ENCODE data around the gene CCDC69. TPM values are rescaled to one million over a fixed set of nuclear protein-coding genes. Genes with fewer than 3 reads are reported as not detected.

Gene CCDC69
- 9.9 and 10.2 TPM in 2 replicates for polyA plus RNA-seq (2013)

- Histone ChIP-seq H4K12ac (ENCODE audit: low read depth, low read length) (no peak within 1 kb of the TSS), H2BK5ac (ENCODE audit: low read depth, low read length, poor library complexity) (peak within 1 kb of the TSS; percentile 79), H3K27me3 (ENCODE audit: insufficient read depth, low read length) (no peaks in the 10 kb centered on the region), H2BK12ac (ENCODE audit: low read length) (peak within 1 kb of the TSS; percentile 67), H3K79me2 (ENCODE audit: control insufficient read depth, insufficient read depth, low read length, poor library complexity) (peaks cover 3% of the 10 kb centered on the region), H3K4me2 (ENCODE audit: low read length) (peak within 1 kb of the TSS; percentile 96), H3K18ac (ENCODE audit: low read length) (peak within 1 kb of the TSS; percentile 58), H3K14ac (ENCODE audit: low read length) (peak within 1 kb of the TSS; percentile 29), H4K91ac (ENCODE audit: low read depth, low read length) (peak within 1 kb of the TSS; percentile 41), H3K36me3 (ENCODE audit: control insufficient read depth in 1 of 2, insufficient read depth in 2 of 2, low read length in 2 of 2) (no peaks in the 10 kb centered on the region), H2AK5ac (ENCODE audit: low read length) (no peak within 1 kb of the TSS), H4K8ac (ENCODE audit: low read depth, low read length) (peak within 1 kb of the TSS; percentile 61), H3K27ac (ENCODE audit: low read depth, low read length) (no peak within 1 kb of the TSS), H3K23ac (ENCODE audit: low read length) (no peak within 1 kb of the TSS), H3K9me3 (ENCODE audit: insufficient read depth, low read depth, low read length) (peaks cover 3% of the 10 kb centered on the region), H3K79me1 (ENCODE audit: low read length) (peaks cover 5% of the 10 kb centered on the region), H3K4me3 (ENCODE audit: low read depth, low read length) (peak within 1 kb of the TSS; percentile 75), H2BK120ac (ENCODE audit: insufficient read depth, low read length, poor library complexity) (peak within 1 kb of the TSS; percentile 91), H3K4ac (ENCODE audit: low read depth, low read length) (no peak within 1 kb of the TSS), H3K9ac (ENCODE audit: low read length) (peak within 1 kb of the TSS; percentile 44), H3K4me1 (ENCODE audit: control insufficient read depth in 1 of 2, insufficient read depth in 2 of 2, low read length in 2 of 2) (peaks cover 9% of the 10 kb centered on the region in 2 experiments), H2AFZ (ENCODE audit: insufficient read depth, low read length, poor library complexity) (peak within 1 kb of the TSS; percentile 32)
- WGBS (ENCODE audit: extremely low coverage, insufficient coverage, insufficient read length) = no CpG with 5 or more reads among the region's 58 CpGs
- peak; percentile 78 to 82 for DNase-seq
Measured at GRCh38 chr5:151223447-151224264, at the start of gene CCDC69. TSS of gene CCDC69 (minus strand) at chr5:151224092. CDS start at chr5:151223970, 122 bp downstream.

GRCh38 chr5:151271336-151271735 lies 47.4 kb upstream of the CCDC69 start:
- H3K9ac ChIP-seq (ENCODE audit: low read length) = no peak overlapping the region
- no peaks in the 10 kb centered on the region for H3K79me2 ChIP-seq (ENCODE audit: control insufficient read depth, insufficient read depth, low read length, poor library complexity)
- no peak overlapping the region for H3K18ac ChIP-seq (ENCODE audit: low read length)
- H3K23ac ChIP-seq (ENCODE audit: low read length) = no peak overlapping the region
- H2AK5ac ChIP-seq (ENCODE audit: low read length) = no peak overlapping the region
- no peak overlapping the region for H4K12ac ChIP-seq (ENCODE audit: low read depth, low read length)
- H3K27me3 ChIP-seq (ENCODE audit: insufficient read depth, low read length) = no peaks in the 10 kb centered on the region
- no peak overlapping the region for H3K14ac ChIP-seq (ENCODE audit: low read length)
- no peak overlapping the region for H2BK5ac ChIP-seq (ENCODE audit: low read depth, low read length, poor library complexity)
- H2BK120ac ChIP-seq (ENCODE audit: insufficient read depth, low read length, poor library complexity) = no peak overlapping the region
- H3K79me1 ChIP-seq (ENCODE audit: low read length) = peaks cover 2% of the 10 kb centered on the region
- no peak overlapping the region for H4K91ac ChIP-seq (ENCODE audit: low read depth, low read length)
- no peak overlapping the region for H3K4me2 ChIP-seq (ENCODE audit: low read length)
- H3K36me3 ChIP-seq (ENCODE audit: control insufficient read depth in 1 of 2, insufficient read depth in 2 of 2, low read length in 2 of 2) = peaks cover 3 to 4% of the 10 kb centered on the region in 2 experiments
- H3K4me1 ChIP-seq (ENCODE audit: control insufficient read depth in 1 of 2, insufficient read depth in 2 of 2, low read length in 2 of 2) = peaks cover 19 to 27% of the 10 kb centered on the region in 2 experiments
- H4K8ac ChIP-seq (ENCODE audit: low read depth, low read length) = no peak overlapping the region
- no peak overlapping the region for H3K4me3 ChIP-seq (ENCODE audit: low read depth, low read length)
- no peak overlapping the region for H3K4ac ChIP-seq (ENCODE audit: low read depth, low read length)
- H2AFZ ChIP-seq (ENCODE audit: insufficient read depth, low read length, poor library complexity) = no peak overlapping the region
- DNase-seq = no peak
- no peak overlapping the region for H3K27ac ChIP-seq (ENCODE audit: low read depth, low read length)
- no peaks in the 10 kb centered on the region for H3K9me3 ChIP-seq (ENCODE audit: insufficient read depth, low read depth, low read length)
- no peak overlapping the region for H2BK12ac ChIP-seq (ENCODE audit: low read length)

GRCh38 chr5:151270599-151270998 lies 46.7 kb upstream of the CCDC69 start:
- no peaks in the 10 kb centered on the region for H3K79me2 ChIP-seq (ENCODE audit: control insufficient read depth, insufficient read depth, low read length, poor library complexity)
- no peak overlapping the region for H4K12ac ChIP-seq (ENCODE audit: low read depth, low read length)
- H3K4ac ChIP-seq (ENCODE audit: low read depth, low read length) = no peak overlapping the region
- no peaks in the 10 kb centered on the region for H3K9me3 ChIP-seq (ENCODE audit: insufficient read depth, low read depth, low read length)
- no peak overlapping the region for H3K9ac ChIP-seq (ENCODE audit: low read length)
- no peak overlapping the region for H4K8ac ChIP-seq (ENCODE audit: low read depth, low read length)
- H3K79me1 ChIP-seq (ENCODE audit: low read length) = peaks cover 2% of the 10 kb centered on the region
- no peaks in the 10 kb centered on the region for H3K27me3 ChIP-seq (ENCODE audit: insufficient read depth, low read length)
- H2BK5ac ChIP-seq (ENCODE audit: low read depth, low read length, poor library complexity) = no peak overlapping the region
- no peak overlapping the region for H3K4me2 ChIP-seq (ENCODE audit: low read length)
- H3K4me3 ChIP-seq (ENCODE audit: low read depth, low read length) = no peak overlapping the region
- no peak overlapping the region for H4K91ac ChIP-seq (ENCODE audit: low read depth, low read length)
- no peak overlapping the region for H2AFZ ChIP-seq (ENCODE audit: insufficient read depth, low read length, poor library complexity)
- peaks cover 3 to 4% of the 10 kb centered on the region in 2 experiments for H3K36me3 ChIP-seq (ENCODE audit: control insufficient read depth in 1 of 2, insufficient read depth in 2 of 2, low read length in 2 of 2)
- H3K4me1 ChIP-seq (ENCODE audit: control insufficient read depth in 1 of 2, insufficient read depth in 2 of 2, low read length in 2 of 2) = peaks cover 19 to 27% of the 10 kb centered on the region in 2 experiments
- H2AK5ac ChIP-seq (ENCODE audit: low read length) = no peak overlapping the region
- no peak overlapping the region for H3K14ac ChIP-seq (ENCODE audit: low read length)
- no peak overlapping the region for H3K18ac ChIP-seq (ENCODE audit: low read length)
- H2BK12ac ChIP-seq (ENCODE audit: low read length) = no peak overlapping the region
- no peak overlapping the region for H2BK120ac ChIP-seq (ENCODE audit: insufficient read depth, low read length, poor library complexity)
- no CpG with 5 or more reads among the region's 1 CpG for WGBS (ENCODE audit: extremely low coverage, insufficient coverage, insufficient read length)
- H3K23ac ChIP-seq (ENCODE audit: low read length) = no peak overlapping the region
- DNase-seq = peak; percentile 85 to 95
- no peak overlapping the region for H3K27ac ChIP-seq (ENCODE audit: low read depth, low read length)

GRCh38 chr5:151267491-151268260 lies 43.8 kb upstream of the CCDC69 start:
- Histone ChIP-seq H3K27ac (ENCODE audit: low read depth, low read length) (peak overlapping the region; percentile 9), H2BK120ac (ENCODE audit: insufficient read depth, low read length, poor library complexity) (no peak overlapping the region), H4K91ac (ENCODE audit: low read depth, low read length) (no peak overlapping the region), H3K18ac (ENCODE audit: low read length) (no peak overlapping the region), H3K79me1 (ENCODE audit: low read length) (peaks cover 2% of the 10 kb centered on the region), H3K4me1 (ENCODE audit: control insufficient read depth in 1 of 2, insufficient read depth in 2 of 2, low read length in 2 of 2) (peaks cover 20 to 33% of the 10 kb centered on the region in 2 experiments), H4K12ac (ENCODE audit: low read depth, low read length) (no peak overlapping the region), H3K14ac (ENCODE audit: low read length) (no peak overlapping the region), H3K27me3 (ENCODE audit: insufficient read depth, low read length) (no peaks in the 10 kb centered on the region), H3K79me2 (ENCODE audit: control insufficient read depth, insufficient read depth, low read length, poor library complexity) (no peaks in the 10 kb centered on the region), H2AK5ac (ENCODE audit: low read length) (no peak overlapping the region), H2BK5ac (ENCODE audit: low read depth, low read length, poor library complexity) (no peak overlapping the region), H3K9me3 (ENCODE audit: insufficient read depth, low read depth, low read length) (no peaks in the 10 kb centered on the region), H2AFZ (ENCODE audit: insufficient read depth, low read length, poor library complexity) (no peak overlapping the region), H3K23ac (ENCODE audit: low read length) (no peak overlapping the region), H3K4ac (ENCODE audit: low read depth, low read length) (no peak overlapping the region), H3K36me3 (ENCODE audit: control insufficient read depth in 1 of 2, insufficient read depth in 2 of 2, low read length in 2 of 2) (peaks cover 3 to 8% of the 10 kb centered on the region in 2 experiments), H3K4me3 (ENCODE audit: low read depth, low read length) (no peak overlapping the region), H3K4me2 (ENCODE audit: low read length) (no peak overlapping the region), H3K9ac (ENCODE audit: low read length) (no peak overlapping the region), H2BK12ac (ENCODE audit: low read length) (no peak overlapping the region), H4K8ac (ENCODE audit: low read depth, low read length) (no peak overlapping the region)
- DNase-seq = peak; percentile 86 to 94
- WGBS (ENCODE audit: extremely low coverage, insufficient coverage, insufficient read length) = no CpG with 5 or more reads among the region's 11 CpGs

Measured in trophoblast cell (in vitro differentiated cells and primary cell).